GM23338 (cell line): ENCODE data around the gene SHMT1. TPM values are rescaled to one million over a fixed set of nuclear protein-coding genes. Genes with fewer than 3 reads are reported as not detected.

Experiments
- ATAC-seq: fragments of 200-7000 bp; cut with Tn5 transposase; 3 replicates; pipeline ENCODE4 v1.9.1; 2020
- DNase-seq: peaks from one replicate; pipeline ENCODE4 v3.0.0-alpha.2; 2015; ENCODE audit warnings: low spot score
- H2AFZ ChIP-seq: fragments of 200-600 bp; sonication (generic); 2 replicates; pipeline ENCODE4 v1.8.0; 2016; ENCODE audit warnings: antibody characterized with exemption, mild to moderate bottlenecking, moderate library complexity
- H3F3A ChIP-seq: fragments of 200-600 bp; sonication (generic); replicated peaks from 2 replicates; pipeline ENCODE4 v1.8.0; 2017; ENCODE audit warnings: antibody characterized with exemption, mixed run types, low read depth
- H3K27ac ChIP-seq: fragments of 200-600 bp; sonication (generic); 2 replicates; pipeline ENCODE4 v1.6.1; 2016; ENCODE audit warnings: low read depth
- H3K27me3 ChIP-seq: fragments of 200-600 bp; sonication (generic); 2 replicates; pipeline ENCODE4 v1.8.0; 2016; ENCODE audit warnings: mild to moderate bottlenecking, mixed run types, moderate library complexity; ENCODE audit not compliant: insufficient read depth
- H3K36me3 ChIP-seq: fragments of 200-600 bp; sonication (generic); 2 replicates; pipeline ENCODE4 v1.8.0; 2016; ENCODE audit warnings: mild to moderate bottlenecking; ENCODE audit not compliant: insufficient read depth
- H3K4me1 ChIP-seq: fragments of 200-600 bp; sonication (generic); 2 replicates; pipeline ENCODE4 v1.8.0; 2016; ENCODE audit warnings: mild to moderate bottlenecking, moderate library complexity; ENCODE audit not compliant: insufficient read depth
- H3K4me2 ChIP-seq: fragments of 200-600 bp; sonication (generic); 2 replicates; pipeline ENCODE4 v1.7.1; 2017; ENCODE audit warnings: mixed run types
- H3K4me3 ChIP-seq: fragments of 200-600 bp; sonication (generic); 2 replicates; pipeline ENCODE4 v1.6.1; 2016; ENCODE audit warnings: mixed run types
- H3K79me2 ChIP-seq: fragments of 200-600 bp; sonication (generic); replicated peaks from 2 replicates; pipeline ENCODE4 v1.8.0; 2017; ENCODE audit warnings: mild to moderate bottlenecking; ENCODE audit not compliant: insufficient read depth
- H3K9me2 ChIP-seq: fragments of 200-600 bp; sonication (generic); 2 replicates; pipeline ENCODE4 v1.8.0; 2017; ENCODE audit not compliant: insufficient read depth
- H4K20me1 ChIP-seq: fragments of 200-600 bp; sonication (generic); replicated peaks from 2 replicates; pipeline ENCODE4 v1.8.0; 2017; ENCODE audit warnings: mild to moderate bottlenecking; ENCODE audit not compliant: insufficient read depth
- H3K27ac Mint-ChIP-seq: 2 replicates; pipeline ENCODE4 v1.8.0; 2020; ENCODE audit warnings: inconsistent platforms, mild to moderate bottlenecking, moderate library complexity, mixed read lengths
- H3K27me3 Mint-ChIP-seq: 3 replicates; pipeline ENCODE4 v1.8.0; 2022; ENCODE audit warnings: low read depth, mild to moderate bottlenecking, moderate library complexity, mixed read lengths, inconsistent platforms; ENCODE audit not compliant: insufficient read depth, poor library complexity
- H3K36me3 Mint-ChIP-seq: 3 replicates; pipeline ENCODE4 v1.8.0; 2021; ENCODE audit warnings: low read depth, mild to moderate bottlenecking, inconsistent platforms, moderate library complexity, mixed read lengths
- H3K4me1 Mint-ChIP-seq: 3 replicates; pipeline ENCODE4 v1.8.0; 2020; ENCODE audit warnings: mild to moderate bottlenecking, inconsistent platforms, mixed read lengths
- H3K4me3 Mint-ChIP-seq: 3 replicates; pipeline ENCODE4 v1.8.0; 2021; ENCODE audit warnings: moderate library complexity, mild to moderate bottlenecking, inconsistent platforms, mixed read lengths
- H3K9me3 Mint-ChIP-seq: 3 replicates; pipeline ENCODE4 v1.8.0; 2020; ENCODE audit warnings: moderate library complexity, mild to moderate bottlenecking, inconsistent platforms, mixed read lengths
- CREB1 ChIP-seq: fragments of 250-450 bp; sonication (Bioruptor Pico); IDR thresholded peaks from 2 replicates; pipeline ENCODE4 v1.5.0; 2020; ENCODE audit warnings: low read depth, mild to moderate bottlenecking, moderate library complexity
- ETS1 ChIP-seq: IDR thresholded peaks from 2 replicates; pipeline ENCODE4 v1.6.1; 2016; ENCODE audit warnings: antibody characterized with exemption
- EZH2 ChIP-seq: fragments of 200-600 bp; sonication (generic); IDR thresholded peaks from one replicate; pipeline ENCODE4 v1.8.0; 2017; ENCODE audit warnings: antibody characterized with exemption, mild to moderate bottlenecking, low read depth; ENCODE audit not compliant: unreplicated experiment
- EZH2phosphoT487 ChIP-seq: fragments of 200-600 bp; sonication (generic); IDR thresholded peaks from one replicate; pipeline ENCODE4 v1.8.1; 2018; ENCODE audit warnings: antibody characterized with exemption; ENCODE audit not compliant: unreplicated experiment
- JUNB ChIP-seq: IDR thresholded peaks from one replicate; pipeline ENCODE4 v1.6.1; 2016; ENCODE audit warnings: antibody characterized with exemption; ENCODE audit not compliant: unreplicated experiment
- NANOG ChIP-seq: IDR thresholded peaks from 2 replicates; pipeline ENCODE4 v1.6.1; 2016; ENCODE audit warnings: antibody characterized with exemption, borderline replicate concordance
- POLR2AphosphoS5 ChIP-seq: IDR thresholded peaks from 2 replicates; pipeline ENCODE4 v1.6.1; 2016; ENCODE audit warnings: antibody characterized with exemption, low read depth
- STAT1 ChIP-seq: IDR thresholded peaks from one replicate; pipeline ENCODE4 v1.6.1; 2016; ENCODE audit warnings: antibody characterized with exemption; ENCODE audit not compliant: unreplicated experiment
- ZNF114 ChIP-seq: fragments of 250-450 bp; sonication (Bioruptor Pico); IDR thresholded peaks from 2 replicates; pipeline ENCODE4 v1.5.0; 2020; ENCODE audit warnings: mild to moderate bottlenecking, moderate library complexity
- ZNF331 ChIP-seq: fragments of 250-450 bp; sonication (Bioruptor Pico); IDR thresholded peaks from 2 replicates; pipeline ENCODE4 v1.5.0; 2020; ENCODE audit warnings: low read depth, mild to moderate bottlenecking, moderate library complexity
- ZNF462 ChIP-seq: fragments of 250-450 bp; sonication (Bioruptor Pico); IDR thresholded peaks from 2 replicates; pipeline ENCODE4 v1.5.0; 2020; ENCODE audit warnings: mild to moderate bottlenecking, moderate library complexity
- polyA plus RNA-seq: library from polyadenylated mRNA; unstranded; fragments of >200 nt; fragmentation: Nextera tagmentation; extraction: Ambion mirVana; gene quantifications from 2 replicates; pipeline ENCODE4 v1.2.1, GENCODE V29; 2016
- total RNA-seq: library from RNA; depleted of rRNA; stranded (reverse); fragments of >200 nt; shearing (Covaris generic); gene quantifications from 2 replicates; pipeline ENCODE4 v1.2.3, GENCODE V29; 2014

Gene SHMT1
- total and polyA plus RNA-seq, 2 experiments from 2014 or later, result 22.8 to 33.3 TPM

- Histone ChIP-seq H3K79me2 (peaks cover 49% of the 10 kb centered on the region), H3K4me2 (peak overlapping the region; percentile 96), H3K36me3 (peaks cover 16% of the 10 kb centered on the region; the same call in 1 of the 2 replicates), H3K27ac (0 out of 2 replicates have a peak overlapping the region, but pooled peaks have one; percentile 45), H3F3A (0 out of 2 replicates have a peak, but pooled peaks cover 4% of the 10 kb centered on the region), H3K9me2 (no peaks in the 10 kb centered on the region), H4K20me1 (0 out of 2 replicates have a peak, but pooled peaks cover 11% of the 10 kb centered on the region), H3K4me3 (peak overlapping the region; percentile 97), H3K27me3 (no peaks in the 10 kb centered on the region), H3K4me1 (peaks cover 8% of the 10 kb centered on the region; the same call in 1 of the 2 replicates), H2AFZ (peak overlapping the region; percentile 95)
- ATAC-seq (no peak), DNase-seq (no peak)
- TF ChIP-seq ZNF462, result no peak
- TF ChIP-seq EZH2, result no peak
- no peak for TF ChIP-seq NANOG
- no peak for TF ChIP-seq ZNF331 (CRISPR knock-in tag)
- TF ChIP-seq ZNF114 (CRISPR knock-in tag), result no peak
- no peak for TF ChIP-seq POLR2AphosphoS5
- no peak for TF ChIP-seq EZH2phosphoT487
- TF ChIP-seq JUNB, result no peak
- no peak for TF ChIP-seq ETS1
- TF ChIP-seq STAT1, result no peak
- no peak for TF ChIP-seq CREB1
- Mint-ChIP-seq H3K4me3 (peak overlapping the region; percentile 90), H3K27me3 (peaks cover 5% of the 10 kb centered on the region), H3K27ac (peak overlapping the region; percentile 82), H3K9me3 (no peaks in the 10 kb centered on the region), H3K36me3 (peaks cover 20% of the 10 kb centered on the region; the same call in 2 of the 3 replicates), H3K4me1 (peaks cover 11% of the 10 kb centered on the region; the same call in 2 of the 3 replicates)
Observed at GRCh38 chr17:18361837-18362697, 1.3 kb downstream of the SHMT1 start.
